ENCODE results near the gene APP.
A peak's percentile ranks its signal among the peaks of the same experiment; 100 is the strongest.

APP gene

GRCh38 chr21:25908495-25908894, 262.1 kb downstream of the APP start:
- peaks cover 4% of the 10 kb centered on the region for H3K36me3 Mint-ChIP-seq
- DNase-seq (ENCODE audit: low spot score in 2 of 2) = no peak
- H3K27ac Mint-ChIP-seq = no peak overlapping the region
- peaks cover 4% of the 10 kb centered on the region for H3K4me1 Mint-ChIP-seq
- no peak overlapping the region for H3K4me3 Mint-ChIP-seq
- H3K27me3 Mint-ChIP-seq = no peaks in the 10 kb centered on the region
- no peak for ATAC-seq (ENCODE audit: low read depth)
- H3K9me3 Mint-ChIP-seq = no peaks in the 10 kb centered on the region

GRCh38 chr21:25907573-25908275, 262.8 kb downstream of the APP start:
- peaks cover 3% of the 10 kb centered on the region for H3K4me1 Mint-ChIP-seq
- H3K4me3 Mint-ChIP-seq = no peak overlapping the region
- no peaks in the 10 kb centered on the region for H3K27me3 Mint-ChIP-seq
- H3K9me3 Mint-ChIP-seq = no peaks in the 10 kb centered on the region
- H3K27ac Mint-ChIP-seq = no peak overlapping the region
- ATAC-seq (ENCODE audit: low read depth) = no peak
- DNase-seq (ENCODE audit: low spot score in 2 of 2) = no peak
- H3K36me3 Mint-ChIP-seq = peaks cover 4% of the 10 kb centered on the region

DNA sequence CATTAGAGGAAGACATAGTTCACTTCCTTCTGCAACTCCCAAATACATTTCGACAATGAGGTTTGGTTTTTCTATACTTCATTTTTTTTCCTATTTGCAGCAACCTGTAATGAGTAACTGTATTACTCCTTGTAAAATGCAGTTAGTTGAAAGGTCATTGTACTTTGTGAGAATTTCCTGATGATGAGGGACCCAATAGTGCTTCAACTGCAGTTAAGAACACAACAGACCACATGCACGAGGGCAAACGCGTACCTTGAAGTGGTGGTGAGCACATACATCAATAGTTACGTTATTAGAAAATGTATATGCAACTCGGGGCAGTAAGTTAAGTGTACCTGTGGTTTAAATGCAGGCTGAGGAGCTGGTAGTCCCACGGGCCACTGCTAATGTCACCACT, 264.0 kb downstream of the APP start:
- Mint-ChIP-seq H3K27me3 (no peaks in the 10 kb centered on the region), H3K4me3 (no peak overlapping the region), H3K9me3 (no peaks in the 10 kb centered on the region), H3K4me1 (peaks cover 3% of the 10 kb centered on the region), H3K27ac (no peak overlapping the region), H3K36me3 (peaks cover 4% of the 10 kb centered on the region)
- no peak for ATAC-seq (ENCODE audit: low read depth)
- no peak for DNase-seq (ENCODE audit: low spot score in 2 of 2)

- ATAC-seq (ENCODE audit: low read depth) (no peak), DNase-seq (ENCODE audit: low spot score in 2 of 2) (no peak)
- Mint-ChIP-seq H3K4me1 (peaks cover 3% of the 10 kb centered on the region), H3K9me3 (no peaks in the 10 kb centered on the region), H3K27ac (no peak overlapping the region), H3K36me3 (peaks cover 4% of the 10 kb centered on the region), H3K27me3 (no peaks in the 10 kb centered on the region), H3K4me3 (no peak overlapping the region)
Measured at GRCh38 chr21:25905126-25905525, 265.4 kb downstream of the APP start.

DNA sequence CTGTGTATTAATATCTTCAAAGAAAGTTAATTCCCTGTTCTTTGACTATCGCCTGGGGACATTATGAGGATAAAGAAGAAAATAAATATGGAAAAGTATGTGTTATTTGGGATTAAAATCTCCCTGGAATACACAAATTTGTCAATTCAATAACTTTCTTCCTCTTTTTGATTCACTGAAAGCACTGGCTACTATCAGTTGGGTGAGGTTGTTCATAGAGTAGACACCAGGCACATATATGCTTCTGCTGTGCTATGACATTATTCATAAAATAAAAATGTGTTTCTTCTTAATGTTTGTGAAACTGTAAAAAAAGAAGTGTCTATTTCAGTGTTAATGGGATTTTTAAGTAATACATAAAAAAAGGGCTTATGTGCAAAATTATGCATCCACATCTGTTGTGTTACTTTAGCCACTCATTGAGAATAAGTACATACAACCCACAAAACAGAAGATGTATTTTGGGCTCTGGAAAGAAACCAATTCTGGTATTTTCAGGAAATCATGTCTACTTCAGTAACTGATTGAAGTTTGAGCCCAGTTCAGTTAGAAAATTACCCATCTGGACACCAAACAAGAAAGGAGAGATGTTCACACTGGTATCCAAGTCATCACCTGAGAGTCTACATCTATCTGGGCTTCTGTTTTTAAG, 266.4 kb downstream of the APP start:
- peak overlapping the region; percentile 82 for H3K27ac Mint-ChIP-seq
- H3K4me3 Mint-ChIP-seq = peak overlapping the region; percentile 37
- DNase-seq (ENCODE audit: low spot score in 2 of 2) = no peak
- no peaks in the 10 kb centered on the region for H3K27me3 Mint-ChIP-seq
- H3K4me1 Mint-ChIP-seq = peaks cover 3% of the 10 kb centered on the region
- H3K9me3 Mint-ChIP-seq = no peaks in the 10 kb centered on the region
- no peak for ATAC-seq (ENCODE audit: low read depth)
- H3K36me3 Mint-ChIP-seq = peaks cover 4% of the 10 kb centered on the region

- Mint-ChIP-seq H3K9me3 (no peaks in the 10 kb centered on the region), H3K27me3 (no peaks in the 10 kb centered on the region), H3K4me1 (peaks cover 3% of the 10 kb centered on the region), H3K27ac (peak overlapping the region; percentile 82), H3K36me3 (peaks cover 4% of the 10 kb centered on the region), H3K4me3 (peak overlapping the region; percentile 37)
- ATAC-seq (ENCODE audit: low read depth) (peak; percentile 93), DNase-seq (ENCODE audit: low spot score in 2 of 2) (peak; percentile 13)
Measured at GRCh38 chr21:25903607-25904006, 267.0 kb downstream of the APP start.

GRCh38 chr21:25901330-25901979, 269.1 kb downstream of the APP start:
- ATAC-seq (ENCODE audit: low read depth) (no peak), DNase-seq (ENCODE audit: low spot score in 2 of 2) (no peak)
- Mint-ChIP-seq H3K27ac (no peak overlapping the region), H3K27me3 (no peaks in the 10 kb centered on the region), H3K4me3 (no peak overlapping the region), H3K4me1 (peaks cover 3% of the 10 kb centered on the region), H3K36me3 (peaks cover 4% of the 10 kb centered on the region), H3K9me3 (no peaks in the 10 kb centered on the region)

GRCh38 chr21:25898671-25899070, 271.9 kb downstream of the APP start:
- ATAC-seq (ENCODE audit: low read depth) = no peak
- peaks cover 3% of the 10 kb centered on the region for H3K4me1 Mint-ChIP-seq
- no peak overlapping the region for H3K27ac Mint-ChIP-seq
- no peak overlapping the region for H3K4me3 Mint-ChIP-seq
- peaks cover 3% of the 10 kb centered on the region for H3K36me3 Mint-ChIP-seq
- no peaks in the 10 kb centered on the region for H3K27me3 Mint-ChIP-seq
- DNase-seq (ENCODE audit: low spot score in 2 of 2) = no peak
- no peaks in the 10 kb centered on the region for H3K9me3 Mint-ChIP-seq

- ATAC-seq (ENCODE audit: low read depth) (no peak), DNase-seq (ENCODE audit: low spot score in 2 of 2) (no peak)
- H3K4me3 Mint-ChIP-seq = no peak overlapping the region
- peaks cover 7% of the 10 kb centered on the region for H3K36me3 Mint-ChIP-seq
- no peak overlapping the region for H3K27ac Mint-ChIP-seq
- H3K4me1 Mint-ChIP-seq = peaks cover 3% of the 10 kb centered on the region
- H3K27me3 Mint-ChIP-seq = no peaks in the 10 kb centered on the region
- H3K9me3 Mint-ChIP-seq = no peaks in the 10 kb centered on the region
Measured at GRCh38 chr21:25897383-25897782, 273.2 kb downstream of the APP start.

DNA sequence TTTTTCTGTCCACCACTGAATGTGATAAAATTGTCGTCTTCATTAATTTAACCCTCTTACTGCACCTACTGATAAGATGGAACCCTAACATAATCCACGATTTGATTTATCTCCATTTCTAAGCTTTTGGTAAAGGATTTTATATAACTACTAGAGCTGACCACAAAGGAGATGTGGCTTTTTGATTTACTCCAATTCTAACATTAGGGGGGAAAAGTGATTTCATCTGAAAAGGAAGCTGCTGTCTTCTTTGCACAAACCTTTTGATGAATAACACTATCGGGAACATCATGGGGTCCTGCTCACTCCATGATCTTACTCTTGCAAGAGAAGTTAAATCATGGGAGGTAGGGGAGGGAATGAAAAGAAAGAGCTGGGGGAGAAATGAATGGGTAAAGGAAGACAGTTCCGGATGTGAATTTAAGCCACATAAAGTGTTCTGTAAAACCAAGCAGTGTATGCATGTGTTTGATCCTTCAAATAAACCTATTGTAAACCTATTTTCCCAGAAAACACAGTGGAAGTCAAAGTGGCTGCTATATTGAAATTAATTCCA, 274.0 kb downstream of the APP start:
- DNase-seq (ENCODE audit: low spot score in 2 of 2) = no peak
- ATAC-seq (ENCODE audit: low read depth) = no peak
- Mint-ChIP-seq H3K4me3 (no peak overlapping the region), H3K4me1 (peaks cover 3% of the 10 kb centered on the region), H3K9me3 (no peaks in the 10 kb centered on the region), H3K27me3 (no peaks in the 10 kb centered on the region), H3K36me3 (peaks cover 7% of the 10 kb centered on the region), H3K27ac (no peak overlapping the region)

DNA sequence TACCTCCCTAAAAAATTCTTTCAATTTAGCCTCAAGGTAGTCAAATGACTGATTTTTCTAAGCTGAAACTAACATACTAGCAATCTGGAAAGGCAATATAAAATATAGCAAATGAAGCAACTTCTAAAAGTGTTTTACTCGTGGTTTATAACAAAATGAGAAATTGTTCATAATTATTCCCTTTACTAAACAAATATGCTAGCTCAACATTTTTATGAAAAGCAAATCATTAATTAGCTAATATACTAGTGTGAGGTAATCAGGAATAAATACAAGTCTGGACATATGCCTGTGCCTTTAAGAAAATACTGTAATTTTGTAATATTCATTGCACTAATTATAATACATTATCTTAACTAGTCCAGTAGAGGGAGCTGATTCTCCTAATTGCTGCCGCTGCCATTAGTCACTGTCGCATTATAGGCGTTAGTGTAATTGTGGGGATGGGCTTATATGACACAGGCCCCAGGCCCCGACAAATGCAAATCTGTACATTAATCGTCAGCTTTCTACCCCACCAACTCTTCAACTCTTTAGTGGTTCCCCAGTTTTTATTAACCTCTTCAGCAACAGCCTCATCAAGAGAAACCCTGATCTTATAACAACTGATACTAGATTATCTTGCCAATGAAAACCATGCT, 274.9 kb downstream of the APP start:
- Mint-ChIP-seq H3K27ac (no peak overlapping the region), H3K27me3 (no peaks in the 10 kb centered on the region), H3K4me3 (no peak overlapping the region), H3K36me3 (peaks cover 7% of the 10 kb centered on the region), H3K9me3 (no peaks in the 10 kb centered on the region), H3K4me1 (peaks cover 3% of the 10 kb centered on the region)
- DNase-seq (ENCODE audit: low spot score in 2 of 2) (peak in 1 of 2 donors; percentile 18), ATAC-seq (ENCODE audit: low read depth) (peak; percentile 75)

DNA sequence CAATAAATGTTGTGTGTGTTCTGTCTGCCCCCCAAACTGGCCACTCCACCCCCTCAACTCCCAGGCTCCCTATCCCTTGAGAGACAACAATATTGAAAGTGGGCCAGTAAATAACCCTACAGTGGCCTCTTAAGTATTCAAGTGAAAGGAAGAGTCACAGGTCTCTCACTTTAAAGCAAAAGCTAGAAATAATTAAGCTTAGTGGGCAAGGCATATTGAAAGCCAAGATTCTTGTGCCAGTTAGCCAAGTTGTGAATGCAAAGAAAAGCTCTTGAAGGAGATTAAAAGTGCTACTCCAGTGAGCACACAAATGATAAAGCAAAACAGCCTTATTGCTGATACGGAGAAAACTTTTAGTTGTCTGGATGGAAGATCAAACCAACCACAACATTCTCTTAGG, 277.4 kb downstream of the APP start:
- no peaks in the 10 kb centered on the region for H3K9me3 Mint-ChIP-seq
- DNase-seq (ENCODE audit: low spot score in 2 of 2) (no peak), ATAC-seq (ENCODE audit: low read depth) (no peak)
- no peaks in the 10 kb centered on the region for H3K27me3 Mint-ChIP-seq
- no peak overlapping the region for H3K27ac Mint-ChIP-seq
- peaks cover 8% of the 10 kb centered on the region for H3K36me3 Mint-ChIP-seq
- H3K4me3 Mint-ChIP-seq = no peak overlapping the region
- H3K4me1 Mint-ChIP-seq = peaks cover 3% of the 10 kb centered on the region

GRCh38 chr21:25891596-25891995, 279.0 kb downstream of the APP start:
- Mint-ChIP-seq H3K4me1 (peaks cover 3% of the 10 kb centered on the region), H3K36me3 (peaks cover 9% of the 10 kb centered on the region), H3K9me3 (no peaks in the 10 kb centered on the region), H3K27ac (no peak overlapping the region), H3K4me3 (no peak overlapping the region), H3K27me3 (no peaks in the 10 kb centered on the region)
- ATAC-seq (ENCODE audit: low read depth) (no peak), DNase-seq (ENCODE audit: low spot score in 2 of 2) (no peak)

DNA sequence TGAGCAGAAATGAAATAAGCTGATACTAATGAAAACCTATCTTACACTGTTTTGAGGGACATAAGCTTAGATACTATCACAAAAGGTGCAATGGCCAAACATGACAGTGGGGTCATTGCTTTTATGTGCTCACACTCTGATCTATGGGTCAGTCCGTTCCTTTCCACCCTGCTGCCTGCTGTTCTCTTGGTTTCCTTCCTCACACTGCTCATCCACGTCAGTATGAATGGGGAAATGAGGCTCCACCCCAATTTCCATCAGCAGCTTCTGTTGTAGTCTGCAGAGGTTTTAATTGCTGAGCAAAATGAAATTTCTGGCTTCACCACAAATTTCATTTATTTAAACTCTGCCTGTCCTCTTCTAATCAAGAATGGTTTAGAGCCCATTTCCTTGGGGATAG, 280.6 kb downstream of the APP start:
- Mint-ChIP-seq H3K36me3 (peaks cover 10% of the 10 kb centered on the region), H3K4me1 (no peaks in the 10 kb centered on the region), H3K4me3 (no peak overlapping the region), H3K27ac (no peak overlapping the region), H3K9me3 (no peaks in the 10 kb centered on the region), H3K27me3 (no peaks in the 10 kb centered on the region)
- DNase-seq (ENCODE audit: low spot score in 2 of 2) (no peak), ATAC-seq (ENCODE audit: low read depth) (no peak)
